ENCODE results near the gene PGAP2.

PGAP2 gene

DNA sequence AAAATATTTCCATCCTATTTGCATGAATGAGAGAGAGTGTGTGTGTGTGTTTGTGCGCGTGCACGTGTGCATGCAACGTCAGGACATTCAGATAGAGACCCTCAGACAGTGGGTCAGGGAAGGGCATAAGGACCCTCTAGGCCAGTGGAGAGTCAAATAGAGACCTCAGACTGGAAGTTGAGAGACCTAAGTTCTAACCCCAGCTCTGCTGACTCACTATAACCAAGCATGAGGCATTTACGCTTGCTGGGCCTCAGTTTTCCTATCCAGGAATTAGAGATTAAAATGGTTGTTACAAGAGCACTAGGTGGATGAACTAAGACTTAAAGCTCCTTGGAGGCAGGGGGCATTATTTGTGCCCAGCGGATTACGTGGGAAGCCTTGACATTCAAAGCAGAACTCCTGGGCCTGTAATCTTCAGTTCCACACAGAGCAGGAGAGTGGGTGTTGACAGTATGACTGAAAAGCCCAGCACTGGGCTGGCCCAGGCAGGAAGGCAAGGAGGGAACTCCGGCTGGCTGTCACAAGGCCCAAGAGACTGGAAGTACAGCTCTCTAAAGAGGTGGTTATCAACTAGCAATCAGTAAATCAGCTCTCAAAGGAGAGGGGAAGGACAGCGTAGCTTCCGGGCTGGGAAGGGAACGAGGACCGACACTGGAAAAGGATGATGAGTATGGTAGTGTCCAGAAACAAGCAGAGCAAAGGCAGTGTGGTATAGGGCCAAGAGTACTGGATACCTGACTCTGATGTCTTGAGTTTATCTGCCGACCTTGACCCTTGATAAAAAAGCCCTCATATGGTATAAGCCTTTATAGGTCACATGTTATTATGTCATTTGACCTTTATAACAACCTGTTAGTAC is 23.2 kb downstream of the PGAP2 start:
- no peak for DNase-seq (ENCODE audit: low spot score)

DNA sequence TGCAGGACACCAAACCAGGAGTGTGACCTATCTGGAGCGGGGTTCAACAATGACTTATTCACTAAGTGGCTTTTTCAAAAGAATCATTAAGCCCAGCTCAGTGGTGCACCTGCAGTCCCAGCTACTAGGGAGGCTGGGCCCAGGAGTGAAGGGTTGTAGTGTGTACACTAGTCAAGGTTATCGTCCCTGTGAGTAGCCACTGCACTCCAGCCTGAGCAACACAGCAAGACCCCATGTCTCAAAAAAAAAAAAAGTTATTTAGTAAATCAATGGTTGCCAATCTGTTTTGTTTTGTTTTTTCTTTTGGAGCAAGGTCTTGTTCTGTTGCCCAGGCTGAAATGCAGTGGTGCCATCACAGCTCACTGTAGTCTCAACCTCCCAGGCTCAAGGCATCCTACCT is 24.5 kb downstream of the PGAP2 start:
- DNase-seq (ENCODE audit: low spot score): no peak

DNA sequence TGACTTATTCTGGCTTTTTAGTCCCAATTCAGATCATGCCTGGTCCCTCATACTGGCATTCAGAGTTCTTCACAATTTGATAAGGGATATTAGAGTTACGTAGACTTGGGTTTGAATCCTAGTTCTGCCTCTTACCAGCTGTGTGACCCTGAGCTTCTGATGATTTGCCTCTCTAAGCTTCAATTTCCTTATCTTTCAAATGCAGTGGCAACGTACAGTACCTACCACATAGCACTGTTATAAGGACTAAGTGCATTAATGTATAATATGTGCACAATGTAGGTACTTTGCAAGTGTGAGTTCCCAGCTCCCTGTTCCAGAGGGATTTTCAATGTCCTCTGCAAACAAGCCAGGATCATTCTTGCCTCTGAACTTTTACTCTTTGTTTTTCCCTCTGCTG is 25.1 kb downstream of the PGAP2 start:
- no peak for DNase-seq (ENCODE audit: low spot score)

DNA sequence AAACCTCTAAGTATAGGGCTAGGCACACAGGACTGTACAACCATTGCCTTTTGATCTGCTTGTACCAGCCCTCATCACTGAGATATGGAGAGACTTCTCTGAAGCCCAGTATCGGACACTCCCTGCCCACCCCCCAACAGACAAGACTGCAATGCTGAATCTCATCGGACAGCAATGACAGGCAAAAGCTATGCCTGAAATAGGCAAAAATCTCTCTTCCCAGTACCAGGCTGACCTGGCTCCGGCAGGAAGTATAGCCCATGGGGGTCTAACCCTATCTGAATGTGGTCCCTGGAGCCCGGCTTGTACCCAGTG is 25.9 kb downstream of the PGAP2 start:
- no peak for DNase-seq (ENCODE audit: low spot score)

GRCh38 chr11:3834664-3835461 is 26.5 kb downstream of the PGAP2 start:
- DNase-seq (ENCODE audit: low spot score): no peak

- no peak for DNase-seq (ENCODE audit: low spot score)
These were observed 27.4 kb downstream of the PGAP2 start for GRCh38 chr11:3835751-3836150.

DNA sequence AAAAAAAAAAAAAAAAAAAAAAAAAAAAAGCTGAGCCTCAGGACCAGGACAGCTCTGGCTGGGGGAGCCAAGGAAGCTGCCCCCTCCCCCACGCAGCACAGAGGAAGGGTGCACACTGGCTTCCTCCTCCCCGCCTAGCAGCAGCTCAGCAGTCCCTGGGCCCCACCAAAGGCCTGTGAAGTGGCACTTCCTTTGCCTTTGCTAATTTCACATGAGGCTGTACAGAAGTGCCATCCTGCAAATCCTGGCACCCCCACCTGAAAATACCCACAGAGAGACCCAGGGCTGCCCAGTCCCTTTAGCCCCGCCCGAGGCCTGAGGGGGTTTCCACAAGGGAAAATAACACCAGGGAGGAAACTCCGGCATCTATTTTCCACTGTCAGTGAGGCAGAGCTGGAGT is 28.5 kb downstream of the PGAP2 start:
- DNase-seq (ENCODE audit: low spot score): no peak

DNA sequence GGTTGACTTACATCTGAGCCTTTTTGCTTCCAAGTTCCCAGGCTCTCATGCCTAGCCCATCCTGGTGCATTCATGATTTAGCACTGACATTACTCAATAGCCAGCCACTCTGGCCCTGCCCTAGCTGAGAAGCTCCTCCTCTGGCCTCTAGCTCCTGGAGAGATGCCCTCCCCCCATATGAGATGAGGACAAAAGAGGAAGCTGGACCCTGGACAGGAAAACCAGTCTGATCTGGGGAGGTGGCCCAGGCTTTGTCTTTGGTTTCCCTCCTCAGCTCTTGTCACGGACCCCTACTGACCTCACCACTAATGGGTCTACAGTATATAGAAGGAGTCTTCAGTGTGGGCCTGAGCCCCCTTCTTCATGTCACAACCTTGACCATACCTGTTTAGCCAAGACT is 29.4 kb downstream of the PGAP2 start:
- DNase-seq (ENCODE audit: low spot score): no peak

GRCh38 chr11:3838504-3838903 is 30.1 kb downstream of the PGAP2 start:
- DNase-seq (ENCODE audit: low spot score): no peak

DNA sequence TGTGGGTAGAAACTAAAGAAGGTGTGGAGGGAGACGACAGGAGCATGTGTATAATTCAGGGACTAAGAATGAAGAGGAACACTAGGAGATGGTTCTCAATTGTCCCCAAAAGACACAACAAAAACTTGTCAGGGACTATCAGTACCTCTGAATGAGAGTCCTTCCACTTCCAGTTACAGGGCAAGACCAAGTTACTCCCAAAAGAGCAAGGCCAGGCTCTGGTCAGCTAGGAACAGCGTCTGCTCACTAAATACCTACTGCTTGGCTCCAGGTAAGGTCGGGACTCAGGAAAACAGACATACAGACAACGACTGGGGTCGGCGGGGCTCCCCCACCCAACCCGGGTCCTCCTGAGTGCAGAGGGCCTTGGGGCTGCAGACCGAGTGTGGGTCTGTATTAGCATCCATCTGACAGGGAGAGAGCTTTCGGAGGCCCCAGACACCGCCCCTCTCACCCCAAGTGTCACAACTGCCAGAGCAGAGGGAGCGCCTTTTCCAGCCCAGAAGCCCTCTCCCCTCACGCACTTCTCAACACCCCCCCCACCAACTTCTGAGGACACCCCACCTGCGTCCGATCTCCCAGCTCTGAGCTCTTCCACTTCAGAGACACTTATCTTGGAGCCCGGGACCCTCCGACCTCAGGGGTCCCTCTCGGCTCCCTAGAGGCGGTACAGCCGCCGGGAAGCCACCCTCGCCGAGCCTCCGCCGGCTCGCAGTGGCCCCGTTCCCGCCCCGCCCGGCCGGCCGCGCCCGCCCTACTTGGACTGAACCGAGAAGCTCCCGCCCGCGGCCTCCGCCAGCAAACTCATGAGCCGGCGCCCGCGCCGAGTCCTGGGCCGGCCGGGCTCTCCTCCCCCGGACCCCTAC is 31.9 kb downstream of the PGAP2 start:
- DNase-seq (ENCODE audit: low spot score): peak; percentile 45

DNA sequence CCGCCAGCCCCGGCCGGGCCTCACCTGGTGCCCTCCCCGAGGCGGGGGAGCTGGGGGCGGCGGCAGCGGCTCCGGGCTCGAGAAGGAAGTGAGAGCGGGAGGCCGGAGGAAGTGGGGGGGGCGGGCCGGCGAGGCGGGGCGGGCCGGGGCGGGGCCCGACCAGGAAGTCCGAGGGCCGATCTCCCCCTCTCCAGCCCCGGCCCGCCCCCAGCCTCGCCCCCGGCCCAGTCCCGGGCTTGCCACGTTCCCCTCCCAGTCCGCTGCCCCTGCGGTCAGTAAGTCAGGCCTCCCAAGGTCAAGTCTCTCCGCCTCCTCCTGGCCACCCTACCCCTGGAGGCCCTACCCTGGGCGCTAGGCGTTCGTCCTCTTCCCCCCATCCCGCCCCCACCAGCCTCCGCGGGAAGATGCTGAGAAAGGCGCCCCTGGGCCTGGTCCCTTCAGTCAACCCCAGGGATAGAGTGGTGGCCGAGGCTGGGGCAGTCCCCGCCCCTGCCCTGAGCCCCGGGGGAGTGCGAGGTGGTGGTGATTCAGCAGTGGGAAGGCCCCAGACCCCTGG is 32.6 kb downstream of the PGAP2 start, which contains the start of gene RHOG:
TSS of gene RHOG (minus strand) at position 90 of the 556 bp plus-strand sequence. CDS start 12,821 bp downstream, outside the sequence.
- peak; percentile 91 for DNase-seq (ENCODE audit: low spot score)

DNA sequence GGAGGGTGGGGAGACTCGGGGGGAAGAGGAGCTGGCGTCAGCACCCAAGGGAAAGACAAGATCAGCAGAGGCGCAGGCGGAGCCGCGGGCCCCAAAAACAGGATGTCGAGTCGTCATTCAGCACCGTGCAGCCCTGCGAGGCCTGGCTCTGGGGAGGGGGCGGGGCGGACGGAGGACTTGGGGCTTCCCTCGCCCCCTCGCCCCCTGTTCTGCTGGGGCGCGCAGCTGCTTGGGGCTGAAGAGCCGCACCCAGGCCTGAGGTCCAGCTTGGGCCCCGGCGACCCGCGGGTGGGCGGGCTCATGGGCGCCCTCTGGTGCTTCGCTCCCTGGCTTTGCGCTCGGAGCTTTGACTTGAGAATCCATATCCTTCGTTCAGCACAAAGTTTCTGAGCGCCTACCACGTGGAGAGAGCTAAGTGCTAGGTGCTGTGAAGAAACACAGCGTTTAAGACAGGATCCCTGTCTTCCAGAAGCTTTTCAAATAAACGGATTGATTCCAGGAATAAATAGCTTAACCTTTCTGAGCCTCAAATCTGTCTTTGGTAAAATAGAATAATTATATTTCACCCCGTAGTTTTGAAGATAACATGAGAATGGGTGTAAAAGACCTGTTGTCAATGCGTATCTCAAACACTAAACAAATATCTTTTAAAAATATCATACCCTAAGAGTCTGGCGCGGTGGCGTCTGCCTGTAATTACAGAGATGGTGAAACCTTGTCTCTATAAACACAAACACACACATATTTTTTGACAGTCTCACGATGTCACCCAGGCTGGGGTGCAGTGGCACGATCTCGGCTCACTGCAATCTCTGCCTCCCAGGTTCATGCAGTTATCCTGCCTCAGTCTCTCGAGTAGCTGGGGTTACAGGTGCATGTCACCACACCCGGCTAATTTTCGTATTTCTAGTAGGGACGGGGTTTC is 33.3 kb downstream of the PGAP2 start:
- peak; percentile 86 for DNase-seq (ENCODE audit: low spot score)

DNA sequence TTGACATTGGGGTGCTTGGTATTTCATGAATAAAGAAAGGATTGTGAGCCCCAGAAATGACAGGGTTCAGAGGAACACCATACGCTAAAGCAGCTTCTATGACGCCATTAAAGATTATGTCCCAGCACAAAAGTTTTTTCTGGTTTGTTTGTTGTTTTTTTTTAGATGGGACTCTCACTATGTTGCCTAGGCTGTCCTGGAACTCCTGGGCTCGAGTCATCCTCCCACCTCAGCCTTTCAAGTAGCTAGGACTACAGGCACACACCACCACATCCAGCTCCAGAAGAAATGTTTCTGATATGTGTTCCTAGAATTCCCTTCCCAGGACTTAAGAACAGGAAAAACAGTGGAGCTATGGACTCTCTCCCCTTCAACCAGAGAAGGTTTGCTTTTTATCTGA is 35.0 kb downstream of the PGAP2 start:
- DNase-seq (ENCODE audit: low spot score): no peak

DNA sequence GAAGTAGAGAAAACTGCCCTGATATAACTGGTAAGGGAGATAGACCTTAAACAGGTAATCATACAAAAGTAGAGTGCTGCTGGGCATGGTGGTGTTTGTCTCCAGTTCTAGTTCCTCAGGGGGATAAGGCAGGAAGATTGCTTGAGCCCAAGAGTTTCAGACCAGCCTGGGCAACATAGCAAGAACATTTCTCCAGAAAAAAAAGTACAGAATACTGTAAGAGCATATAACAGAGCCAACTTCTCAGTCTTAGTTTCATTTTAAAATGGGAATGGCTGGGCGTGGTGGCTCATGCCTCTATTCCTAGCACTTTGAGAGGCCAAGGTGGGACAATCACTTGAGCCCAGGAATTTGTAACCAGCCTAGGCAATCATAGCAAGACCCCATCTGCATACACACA is 36.9 kb downstream of the PGAP2 start:
- DNase-seq (ENCODE audit: low spot score): no peak

DNA sequence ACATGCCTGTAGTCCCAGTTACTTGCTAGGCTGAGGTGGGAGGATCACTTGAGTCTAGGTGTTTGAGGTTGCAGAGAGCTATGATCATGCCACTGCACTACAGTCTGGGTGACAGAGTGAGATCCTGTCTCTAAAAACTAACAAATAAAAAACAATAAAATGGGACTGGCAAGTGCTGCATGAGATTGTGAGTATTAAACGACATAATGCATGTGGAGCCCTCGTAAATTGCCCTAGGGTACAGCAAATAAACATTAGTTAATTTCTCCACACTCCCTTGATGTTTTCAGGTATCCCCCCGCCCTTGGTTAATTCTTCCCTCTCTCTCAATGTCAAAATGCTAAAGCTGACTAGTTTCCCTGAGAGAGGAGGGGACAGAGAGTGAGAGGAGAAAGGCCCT is 37.3 kb downstream of the PGAP2 start:
- no peak for DNase-seq (ENCODE audit: low spot score)

DNA sequence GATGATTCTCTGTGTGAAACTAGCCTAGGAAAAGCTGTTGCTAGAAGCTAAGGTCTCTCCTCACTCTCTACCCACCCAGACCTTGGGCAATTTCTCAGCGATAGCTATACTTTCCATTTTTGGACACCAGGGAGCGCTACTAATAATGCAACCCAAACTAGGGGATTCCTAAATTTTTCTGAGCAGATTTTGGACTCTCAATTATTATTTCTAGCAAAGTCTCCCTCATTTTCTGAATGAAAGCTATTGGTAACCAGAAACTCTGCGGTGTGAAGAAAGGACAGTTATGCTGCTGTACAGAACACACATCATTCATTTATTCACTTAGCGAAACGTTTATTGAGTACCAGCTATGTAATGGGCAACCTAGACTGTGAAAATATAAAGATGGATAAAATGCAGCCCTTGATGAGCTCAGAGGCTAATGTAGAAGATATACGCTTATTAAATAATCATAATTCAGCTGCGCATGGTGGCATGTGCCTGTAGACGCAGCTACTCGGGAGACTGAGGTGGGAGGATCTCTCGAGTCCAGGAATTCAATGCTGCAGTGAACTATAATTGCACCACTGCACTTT is 41.0 kb downstream of the PGAP2 start:
- peak; percentile 46 for DNase-seq (ENCODE audit: low spot score)

DNA sequence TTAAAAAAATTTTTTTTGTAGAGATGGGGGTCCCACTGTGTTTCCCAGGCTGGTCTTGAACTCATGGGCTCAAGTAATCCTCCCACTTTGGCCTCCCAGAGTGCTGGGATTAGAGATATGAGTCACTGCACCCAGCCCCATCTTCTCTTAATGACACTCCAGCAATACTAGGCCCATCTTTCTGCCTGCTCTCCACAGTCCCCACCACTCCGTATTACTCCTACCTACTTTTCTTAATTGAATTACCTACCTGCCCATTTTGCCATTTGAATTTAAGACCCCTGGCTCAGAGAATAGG is 45.1 kb downstream of the PGAP2 start:
- DNase-seq (ENCODE audit: low spot score): no peak

DNA sequence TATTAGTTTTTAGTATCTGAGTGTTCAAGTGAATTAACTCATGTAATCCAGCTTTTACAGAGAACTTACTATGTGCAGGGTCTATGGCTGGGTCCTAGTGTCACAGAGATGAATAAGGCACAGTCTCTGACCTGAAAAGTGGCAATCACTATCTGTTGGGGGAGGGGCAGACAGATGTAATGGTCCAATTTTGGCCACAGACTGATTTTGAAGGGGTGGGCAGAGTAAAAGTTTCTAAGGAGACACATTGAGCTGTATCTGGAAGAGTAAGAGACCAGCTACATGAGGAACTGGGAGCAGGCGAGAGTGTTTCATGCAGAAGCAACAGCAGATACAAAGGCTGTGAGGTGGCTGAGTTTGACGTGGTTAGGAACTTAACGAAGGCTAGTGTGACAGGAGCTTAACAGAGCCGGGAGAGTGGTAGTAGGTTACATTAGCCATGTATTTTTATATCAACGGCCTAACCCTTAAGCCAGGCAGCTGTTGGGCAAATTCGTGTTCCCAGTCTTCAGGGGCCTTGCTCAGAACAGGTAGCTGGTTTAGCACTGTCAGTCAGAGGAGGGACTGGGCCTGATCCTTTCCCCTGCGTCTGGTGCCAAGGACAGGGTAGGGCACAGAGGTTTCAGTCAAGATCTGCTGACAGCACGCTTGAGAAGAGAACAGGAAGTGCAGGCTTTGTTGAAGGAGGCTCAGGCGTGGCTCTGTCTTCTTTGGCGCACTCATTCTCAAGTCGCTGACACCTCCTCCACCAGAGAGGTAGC is 45.7 kb downstream of the PGAP2 start:
- peak; percentile 67 for DNase-seq (ENCODE audit: low spot score)

GRCh38 chr11:3854660-3854976 is 46.3 kb downstream of the PGAP2 start:
- no peak for DNase-seq (ENCODE audit: low spot score)

Measured in germinal center (tissue), 1 donor.